Nephron progenitor cell (in vitro differentiated cells): Measurements from ENCODE around the gene SLAMF9.

Experiments
- DNase-seq: peaks from one replicate; pipeline ENCODE4 v3.0.0; 2021
- H3K27ac Mint-ChIP-seq: 2 replicates; pipeline ENCODE4 v1.8.0; 2021; ENCODE audit warnings: mild to moderate bottlenecking, moderate library complexity, mixed read lengths
- H3K27me3 Mint-ChIP-seq: 2 replicates; pipeline ENCODE4 v1.8.0; 2021; ENCODE audit warnings: mild to moderate bottlenecking, low read depth, mixed read lengths; ENCODE audit not compliant: poor library complexity
- H3K36me3 Mint-ChIP-seq: 2 replicates; pipeline ENCODE4 v1.8.0; 2021; ENCODE audit warnings: low read depth, mixed read lengths
- H3K4me1 Mint-ChIP-seq: 2 replicates; pipeline ENCODE4 v1.8.0; 2021; ENCODE audit warnings: mixed read lengths
- H3K4me3 Mint-ChIP-seq: 2 replicates; pipeline ENCODE4 v1.8.0; 2021; ENCODE audit warnings: mild to moderate bottlenecking, moderate library complexity, mixed read lengths
- H3K9me3 Mint-ChIP-seq: 2 replicates; pipeline ENCODE4 v1.8.0; 2021; ENCODE audit warnings: mild to moderate bottlenecking, moderate library complexity, mixed read lengths
- TF ChIP-seq, protein P1 (sequence below): fragments of 200-600 bp; sonication (generic); IDR thresholded peaks from 2 replicates; pipeline ENCODE4 v1.5.0; 2021; ENCODE audit warnings: antibody characterized with exemption

SLAMF9 gene

DNA sequence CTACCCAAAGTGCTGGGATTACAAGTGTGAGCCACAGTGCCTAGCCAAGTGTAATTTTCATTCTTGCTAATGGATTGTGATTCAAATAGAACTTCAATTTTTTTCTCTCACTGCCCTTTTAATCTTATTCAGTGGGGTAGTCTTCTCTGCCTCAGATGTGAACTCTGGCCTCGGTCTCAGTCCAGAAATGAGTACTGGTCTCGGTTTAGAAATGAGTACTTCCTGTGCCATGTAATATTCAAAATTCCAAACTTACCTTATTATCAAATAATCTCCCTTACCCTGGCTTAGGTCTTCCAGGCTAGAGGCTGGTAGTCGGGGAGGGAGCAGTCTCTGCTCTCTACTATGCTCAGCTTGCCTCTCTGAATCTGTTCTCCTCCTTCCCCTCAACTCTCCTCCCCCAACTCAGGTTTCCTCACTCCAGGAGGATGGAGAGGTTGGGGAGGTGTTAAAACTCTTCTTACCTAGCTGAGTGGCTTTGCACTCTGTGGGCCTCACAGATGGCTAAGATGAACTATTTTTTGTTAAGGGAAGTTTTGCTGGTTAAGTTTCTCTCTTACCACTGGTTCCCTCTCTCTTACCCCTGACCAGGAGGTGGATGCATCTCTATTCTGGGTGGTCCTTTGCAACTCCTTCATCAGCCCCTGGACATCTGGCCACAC, 4.8 kb upstream of the SLAMF9 start:
- Mint-ChIP-seq H3K4me3 (no peak overlapping the region), H3K9me3 (no peaks in the 10 kb centered on the region), H3K36me3 (no peaks in the 10 kb centered on the region), H3K27me3 (peaks cover 24% of the 10 kb centered on the region), H3K27ac (no peak overlapping the region), H3K4me1 (peaks cover 6% of the 10 kb centered on the region)
- TF ChIP-seq, protein P1, sequence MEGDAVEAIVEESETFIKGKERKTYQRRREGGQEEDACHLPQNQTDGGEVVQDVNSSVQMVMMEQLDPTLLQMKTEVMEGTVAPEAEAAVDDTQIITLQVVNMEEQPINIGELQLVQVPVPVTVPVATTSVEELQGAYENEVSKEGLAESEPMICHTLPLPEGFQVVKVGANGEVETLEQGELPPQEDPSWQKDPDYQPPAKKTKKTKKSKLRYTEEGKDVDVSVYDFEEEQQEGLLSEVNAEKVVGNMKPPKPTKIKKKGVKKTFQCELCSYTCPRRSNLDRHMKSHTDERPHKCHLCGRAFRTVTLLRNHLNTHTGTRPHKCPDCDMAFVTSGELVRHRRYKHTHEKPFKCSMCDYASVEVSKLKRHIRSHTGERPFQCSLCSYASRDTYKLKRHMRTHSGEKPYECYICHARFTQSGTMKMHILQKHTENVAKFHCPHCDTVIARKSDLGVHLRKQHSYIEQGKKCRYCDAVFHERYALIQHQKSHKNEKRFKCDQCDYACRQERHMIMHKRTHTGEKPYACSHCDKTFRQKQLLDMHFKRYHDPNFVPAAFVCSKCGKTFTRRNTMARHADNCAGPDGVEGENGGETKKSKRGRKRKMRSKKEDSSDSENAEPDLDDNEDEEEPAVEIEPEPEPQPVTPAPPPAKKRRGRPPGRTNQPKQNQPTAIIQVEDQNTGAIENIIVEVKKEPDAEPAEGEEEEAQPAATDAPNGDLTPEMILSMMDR: no peak
- DNase-seq: no peak

DNA sequence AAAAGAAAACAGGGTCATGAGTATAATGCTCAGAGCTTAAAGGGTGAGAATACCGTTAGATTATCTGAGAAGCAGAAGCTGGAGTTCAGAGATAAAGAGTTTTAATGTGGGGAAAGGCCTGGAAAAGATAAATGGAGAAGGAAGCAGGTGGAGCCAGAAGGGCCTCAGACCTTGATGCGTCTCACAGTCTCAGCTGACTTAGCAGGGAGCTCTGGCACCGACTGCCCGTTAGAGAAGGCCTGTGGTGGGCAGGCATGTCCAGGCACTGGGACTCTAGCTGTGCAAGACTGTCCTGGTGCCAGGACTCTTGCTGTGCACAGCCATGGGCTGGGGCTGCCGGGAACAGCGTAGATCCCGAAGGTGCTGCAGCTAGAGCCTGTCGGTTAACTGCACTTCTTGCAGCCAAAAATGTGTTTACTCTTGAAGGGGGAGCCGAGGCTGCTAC, 3.8 kb upstream of the SLAMF9 start:
- Mint-ChIP-seq H3K4me1 (peaks cover 12% of the 10 kb centered on the region), H3K36me3 (no peaks in the 10 kb centered on the region), H3K9me3 (no peaks in the 10 kb centered on the region), H3K27me3 (peaks cover 22% of the 10 kb centered on the region), H3K27ac (no peak overlapping the region), H3K4me3 (no peak overlapping the region)
- no peak for DNase-seq
- TF ChIP-seq, protein P1: no peak

DNA sequence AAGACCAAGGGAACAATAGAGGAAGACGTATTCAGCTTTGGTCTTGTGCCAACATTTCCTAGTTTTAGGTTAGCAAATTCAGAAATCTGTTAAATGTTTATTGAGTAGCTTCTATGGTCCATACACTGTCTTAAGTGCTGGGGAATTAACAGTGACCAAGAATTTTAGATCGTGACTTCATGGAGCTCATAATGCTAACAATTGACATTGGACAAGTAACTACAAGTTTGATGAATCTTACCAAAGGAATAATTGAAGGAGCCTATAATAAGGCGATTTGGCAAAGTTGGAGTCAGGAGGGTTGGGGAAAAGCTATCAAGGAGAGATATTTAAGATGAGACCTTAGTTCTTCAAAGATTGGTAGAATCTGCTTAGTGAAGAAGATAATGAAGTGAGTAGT, 1.4 kb upstream of the SLAMF9 start:
- TF ChIP-seq, protein P1: no peak
- Mint-ChIP-seq H3K4me3 (no peak overlapping the region), H3K27me3 (peaks cover 25% of the 10 kb centered on the region), H3K9me3 (no peaks in the 10 kb centered on the region), H3K27ac (no peak overlapping the region), H3K4me1 (peaks cover 17% of the 10 kb centered on the region), H3K36me3 (no peaks in the 10 kb centered on the region)
- DNase-seq: no peak

DNA sequence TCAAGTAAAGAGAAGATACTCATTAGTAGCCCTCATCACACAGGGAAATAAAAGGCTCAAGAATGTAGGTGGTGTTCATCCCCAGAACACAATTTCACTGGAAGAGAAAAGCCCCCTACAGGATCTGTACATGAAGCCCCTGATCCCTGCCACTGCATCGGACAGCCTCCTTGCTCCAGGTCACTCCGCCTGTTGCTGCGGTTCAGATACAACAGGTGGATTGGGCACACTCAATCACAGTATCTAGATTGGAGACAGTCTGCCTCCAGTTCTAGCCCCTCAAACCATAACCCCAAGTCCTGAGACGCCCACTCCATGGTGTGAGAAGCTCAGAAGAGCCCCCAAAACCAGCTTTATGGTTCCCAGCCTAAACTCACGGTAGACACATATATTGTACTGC, 1.1 kb downstream of the SLAMF9 start:
- TF ChIP-seq, protein P1: no peak
- Mint-ChIP-seq H3K4me3 (no peak overlapping the region), H3K36me3 (no peaks in the 10 kb centered on the region), H3K4me1 (peaks cover 23% of the 10 kb centered on the region), H3K27ac (no peak overlapping the region), H3K27me3 (peaks cover 29% of the 10 kb centered on the region), H3K9me3 (no peaks in the 10 kb centered on the region)
- DNase-seq: no peak

DNA sequence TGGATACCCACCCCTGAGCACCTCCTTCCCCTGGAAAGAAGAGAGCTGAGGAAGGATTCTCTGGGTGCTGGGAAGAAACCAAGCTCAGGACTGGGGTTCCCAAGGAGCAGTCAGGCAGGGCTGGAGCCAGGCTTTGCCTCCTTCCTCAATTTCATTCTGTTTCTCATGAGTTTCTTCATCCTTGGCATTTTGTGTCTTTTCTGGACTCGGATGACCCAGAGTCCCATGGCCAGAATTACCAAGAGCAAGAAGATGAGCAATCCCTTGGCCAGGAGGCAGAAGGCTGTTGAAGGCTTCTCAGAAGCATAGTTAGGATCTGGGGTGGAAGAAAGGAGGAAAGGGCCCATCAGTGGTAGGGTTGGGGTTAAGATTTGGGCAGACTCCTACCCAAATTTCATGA, 2.5 kb downstream of the SLAMF9 start:
- H3K27ac Mint-ChIP-seq: no peak overlapping the region
- H3K9me3 Mint-ChIP-seq: no peaks in the 10 kb centered on the region
- TF ChIP-seq, protein P1: no peak
- DNase-seq: no peak
- H3K4me3 Mint-ChIP-seq: no peak overlapping the region
- H3K27me3 Mint-ChIP-seq: peaks cover 26% of the 10 kb centered on the region
- no peaks in the 10 kb centered on the region for H3K36me3 Mint-ChIP-seq
- H3K4me1 Mint-ChIP-seq: peaks cover 23% of the 10 kb centered on the region

DNA sequence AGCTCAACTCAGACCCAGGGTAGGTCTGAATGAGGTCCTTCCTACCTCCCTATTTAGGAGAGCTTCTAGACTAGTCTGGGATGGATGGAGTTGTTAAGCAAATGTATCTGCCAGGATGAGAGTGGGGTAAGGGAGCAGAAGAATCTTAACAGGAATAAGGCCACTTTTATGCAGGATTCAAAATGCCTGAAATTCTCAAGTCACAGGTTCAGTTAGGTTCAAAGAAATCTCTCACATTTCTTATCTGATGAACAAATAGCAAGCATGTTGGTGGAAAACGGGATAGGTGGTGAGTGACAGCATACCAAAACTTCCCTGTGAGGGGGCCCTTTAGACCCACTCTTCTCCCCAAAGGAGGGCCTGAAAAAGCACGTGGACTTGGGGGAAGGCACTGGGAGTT, 3.0 kb downstream of the SLAMF9 start:
- Mint-ChIP-seq H3K9me3 (no peaks in the 10 kb centered on the region), H3K4me1 (peaks cover 27% of the 10 kb centered on the region), H3K36me3 (no peaks in the 10 kb centered on the region), H3K4me3 (no peak overlapping the region), H3K27ac (no peak overlapping the region), H3K27me3 (peaks cover 27% of the 10 kb centered on the region)
- TF ChIP-seq, protein P1: no peak
- no peak for DNase-seq
